Measurements from ENCODE around the gene PPP6R2.

- TF ChIP-seq CTCF (IDR thresholded peaks at IDR 0.05) (no peak), NFYB (CRISPR knock-in tag; conservative IDR thresholded peaks at IDR 0.05; ENCODE audit: low read depth) (no peak), IRF2 (CRISPR knock-in tag; IDR thresholded peaks at IDR 0.05; ENCODE audit: borderline replicate concordance, low read depth) (no peak), TEAD4 (CRISPR knock-in tag; IDR thresholded peaks at IDR 0.05) (no peak), TP53 (CRISPR knock-in tag; IDR thresholded peaks at IDR 0.05) (no peak), USF1 (CRISPR knock-in tag; IDR thresholded peaks at IDR 0.05) (no peak), ATF3 (CRISPR knock-in tag; conservative IDR thresholded peaks at IDR 0.05) (no peak), MAX (CRISPR knock-in tag; IDR thresholded peaks at IDR 0.05) (no peak), AFF4 (CRISPR knock-in tag; IDR thresholded peaks at IDR 0.05; ENCODE audit: borderline replicate concordance) (no peak), PREB (CRISPR knock-in tag; IDR thresholded peaks at IDR 0.05; ENCODE audit: borderline replicate concordance) (no peak)
Observed at GRCh38 chr22:50300620-50301257, 42.4 kb upstream of the PPP6R2 start.
